NCI-H82 (cell line): ENCODE data around the gene FOXF1.

Experiments used
- DNase-seq: peaks from one replicate; lab custom pipeline; 2025; lab: John Stamatoyannopoulos, UW

Gene FOXF1

GRCh38 chr16:86492961-86493629, 17.2 kb upstream of the FOXF1 start:
- no peak for DNase-seq

GRCh38 chr16:86494039-86494564, 16.2 kb upstream of the FOXF1 start:
- no peak for DNase-seq

GRCh38 chr16:86494565-86495356, 15.6 kb upstream of the FOXF1 start:
- no peak for DNase-seq

- DNase-seq = no peak
These were observed 15.0 kb upstream of the FOXF1 start for GRCh38 chr16:86495357-86495701.

- DNase-seq = peak; percentile 32
These were observed 14.5 kb upstream of the FOXF1 start for GRCh38 chr16:86495756-86496261.

GRCh38 chr16:86496262-86496928, 13.9 kb upstream of the FOXF1 start:
- no peak for DNase-seq

- DNase-seq = no peak
These were observed 13.3 kb upstream of the FOXF1 start for GRCh38 chr16:86496929-86497461.

- peak; percentile 23 for DNase-seq
These were observed 12.7 kb upstream of the FOXF1 start for GRCh38 chr16:86497551-86498021.

GRCh38 chr16:86498155-86498670, 12.1 kb upstream of the FOXF1 start:
- DNase-seq = peak; percentile 16

- DNase-seq = no peak
These were observed 11.5 kb upstream of the FOXF1 start for GRCh38 chr16:86498671-86499439.

GRCh38 chr16:86499440-86499786, 10.9 kb upstream of the FOXF1 start:
- no peak for DNase-seq

GRCh38 chr16:86499889-86500707, 10.2 kb upstream of the FOXF1 start:
- DNase-seq = no peak

GRCh38 chr16:86500708-86501510, 9.4 kb upstream of the FOXF1 start:
- DNase-seq = no peak

- DNase-seq = no peak
These were observed 8.1 kb upstream of the FOXF1 start for GRCh38 chr16:86501989-86502855.

- DNase-seq = no peak
These were observed 7.2 kb upstream of the FOXF1 start for GRCh38 chr16:86502856-86503748.

- no peak for DNase-seq
These were observed 6.5 kb upstream of the FOXF1 start for GRCh38 chr16:86503830-86504229.
